ENCODE measurements around the gene SYT13. TPM values are rescaled to one million over a fixed set of nuclear protein-coding genes. Genes with fewer than 3 reads are reported as not detected.

Gene SYT13
- total RNA-seq, 4 donors from 2014 or later = not detected

GRCh38 chr11:45270946-45271716, 15.0 kb downstream of the SYT13 start:
- no peak for TF ChIP-seq CTCF (IDR thresholded peaks at IDR 0.05; ENCODE audit: low read depth)

GRCh38 chr11:45269678-45270077, 16.5 kb downstream of the SYT13 start:
- no peak for TF ChIP-seq CTCF (IDR thresholded peaks at IDR 0.05; ENCODE audit: low read depth)

GRCh38 chr11:45267652-45268299, 18.4 kb downstream of the SYT13 start:
- TF ChIP-seq CTCF (IDR thresholded peaks at IDR 0.05; ENCODE audit: low read depth) = no peak

GRCh38 chr11:45267052-45267451, 19.1 kb downstream of the SYT13 start:
- TF ChIP-seq CTCF (IDR thresholded peaks at IDR 0.05; ENCODE audit: low read depth) = no peak

GRCh38 chr11:45266676-45267020, 19.5 kb downstream of the SYT13 start:
- no peak for TF ChIP-seq CTCF (IDR thresholded peaks at IDR 0.05; ENCODE audit: low read depth)

GRCh38 chr11:45265969-45266675, 20.0 kb downstream of the SYT13 start:
- TF ChIP-seq CTCF (IDR thresholded peaks at IDR 0.05; ENCODE audit: low read depth) = no peak

GRCh38 chr11:45264839-45265515, 21.2 kb downstream of the SYT13 start:
- no peak for TF ChIP-seq CTCF (IDR thresholded peaks at IDR 0.05; ENCODE audit: low read depth)
